Dendritic cell treated with granulocyte-macrophage colony-stimulating factor and Interleukin-4, amounts not matched to agents 40 ng/mL and 50 ng/mL, for 4 days (primary cell): Measurements from ENCODE around the gene OLIG1.

Experiments used
- H3K27ac Mint-ChIP-seq: one replicate; pipeline ENCODE4 v1.8.0; 2022; ENCODE audit warnings: mild to moderate bottlenecking, mixed read lengths
- H3K27me3 Mint-ChIP-seq: one replicate; pipeline ENCODE4 v1.8.0; 2022; ENCODE audit warnings: mild to moderate bottlenecking, mixed read lengths
- H3K36me3 Mint-ChIP-seq: one replicate; pipeline ENCODE4 v1.8.0; 2022; ENCODE audit warnings: low read depth, mixed read lengths
- H3K4me1 Mint-ChIP-seq: one replicate; pipeline ENCODE4 v1.8.0; 2022; ENCODE audit warnings: low read depth, mixed read lengths
- H3K4me3 Mint-ChIP-seq: one replicate; pipeline ENCODE4 v1.8.0; 2022; ENCODE audit warnings: mild to moderate bottlenecking, moderate library complexity, mixed read lengths
- H3K9me3 Mint-ChIP-seq: one replicate; pipeline ENCODE4 v1.8.0; 2022; ENCODE audit warnings: mixed read lengths
- intact Hi-C: fragments of 100-400 bp; cut with micrococcal nuclease; formaldehyde crosslinking; loops from one replicate; pipeline ENCODE4 v1.15.0; 2022

Gene OLIG1

GRCh38 chr21:33111577-33111976, 41.6 kb downstream of the OLIG1 start:
- Mint-ChIP-seq H3K4me3 (no peak overlapping the region), H3K9me3 (no peaks in the 10 kb centered on the region), H3K4me1 (peaks cover 16% of the 10 kb centered on the region), H3K27ac (no peak overlapping the region), H3K36me3 (no peaks in the 10 kb centered on the region), H3K27me3 (peaks cover 53% of the 10 kb centered on the region)
- intact Hi-C loops: no loop called here

- intact Hi-C loops: no loop called here
- H3K27me3 Mint-ChIP-seq: peaks cover 53% of the 10 kb centered on the region
- H3K4me3 Mint-ChIP-seq: no peak overlapping the region
- H3K4me1 Mint-ChIP-seq: peaks cover 16% of the 10 kb centered on the region
- H3K27ac Mint-ChIP-seq: no peak overlapping the region
- no peaks in the 10 kb centered on the region for H3K36me3 Mint-ChIP-seq
- no peaks in the 10 kb centered on the region for H3K9me3 Mint-ChIP-seq
These were observed 42.2 kb downstream of the OLIG1 start for GRCh38 chr21:33112151-33112550.

GRCh38 chr21:33112681-33113080, 42.7 kb downstream of the OLIG1 start:
- intact Hi-C loops: no loop called here
- no peaks in the 10 kb centered on the region for H3K9me3 Mint-ChIP-seq
- H3K36me3 Mint-ChIP-seq: no peaks in the 10 kb centered on the region
- peaks cover 56% of the 10 kb centered on the region for H3K27me3 Mint-ChIP-seq
- H3K4me1 Mint-ChIP-seq: peaks cover 16% of the 10 kb centered on the region
- H3K4me3 Mint-ChIP-seq: no peak overlapping the region
- H3K27ac Mint-ChIP-seq: no peak overlapping the region

GRCh38 chr21:33113131-33113530, 43.2 kb downstream of the OLIG1 start:
- intact Hi-C loops: no loop called here
- H3K4me1 Mint-ChIP-seq: peaks cover 16% of the 10 kb centered on the region
- H3K9me3 Mint-ChIP-seq: no peaks in the 10 kb centered on the region
- no peaks in the 10 kb centered on the region for H3K36me3 Mint-ChIP-seq
- no peak overlapping the region for H3K4me3 Mint-ChIP-seq
- H3K27me3 Mint-ChIP-seq: peaks cover 53% of the 10 kb centered on the region
- no peak overlapping the region for H3K27ac Mint-ChIP-seq

GRCh38 chr21:33114276-33114675, 44.3 kb downstream of the OLIG1 start:
- H3K4me3 Mint-ChIP-seq: no peak overlapping the region
- no peaks in the 10 kb centered on the region for H3K36me3 Mint-ChIP-seq
- H3K4me1 Mint-ChIP-seq: peaks cover 13% of the 10 kb centered on the region
- intact Hi-C loops: no loop called here
- no peaks in the 10 kb centered on the region for H3K9me3 Mint-ChIP-seq
- H3K27me3 Mint-ChIP-seq: peaks cover 44% of the 10 kb centered on the region
- no peak overlapping the region for H3K27ac Mint-ChIP-seq

- no peak overlapping the region for H3K4me3 Mint-ChIP-seq
- H3K27ac Mint-ChIP-seq: no peak overlapping the region
- no peaks in the 10 kb centered on the region for H3K4me1 Mint-ChIP-seq
- intact Hi-C loops: no loop called here
- no peaks in the 10 kb centered on the region for H3K9me3 Mint-ChIP-seq
- no peaks in the 10 kb centered on the region for H3K36me3 Mint-ChIP-seq
- H3K27me3 Mint-ChIP-seq: peaks cover 28% of the 10 kb centered on the region
These were observed 45.9 kb downstream of the OLIG1 start for GRCh38 chr21:33115631-33116510.

GRCh38 chr21:33116676-33117075, 46.7 kb downstream of the OLIG1 start:
- no peaks in the 10 kb centered on the region for H3K36me3 Mint-ChIP-seq
- H3K27me3 Mint-ChIP-seq: peaks cover 20% of the 10 kb centered on the region
- H3K9me3 Mint-ChIP-seq: no peaks in the 10 kb centered on the region
- intact Hi-C loops: no loop called here
- H3K4me1 Mint-ChIP-seq: peaks cover under 1% of the 10 kb centered on the region
- no peak overlapping the region for H3K27ac Mint-ChIP-seq
- no peak overlapping the region for H3K4me3 Mint-ChIP-seq

- Mint-ChIP-seq H3K9me3 (no peaks in the 10 kb centered on the region), H3K27me3 (peaks cover 15% of the 10 kb centered on the region), H3K4me1 (peaks cover 6% of the 10 kb centered on the region), H3K4me3 (no peak overlapping the region), H3K27ac (no peak overlapping the region), H3K36me3 (no peaks in the 10 kb centered on the region)
- intact Hi-C loops: no loop called here
These were observed 47.4 kb downstream of the OLIG1 start for GRCh38 chr21:33117101-33117888.
